Esophagus mucosa (tissue), 1 donor: ENCODE data around the gene OBI1. TPM values are rescaled to one million over a fixed set of nuclear protein-coding genes. Genes with fewer than 3 reads are reported as not detected.

ENCODE experiments used
- ATAC-seq: fragments of 200-7000 bp; cut with Tn5 transposase; one replicate; pipeline ENCODE4 v1.9.1; 2020
- total RNA-seq: library from RNA; stranded (reverse); gene quantifications from one replicate; pipeline ENCODE4 v1.2.4, GENCODE V29; 2023
- donor health status: DM: yes; HTN: yes; CAD: no.

Gene OBI1
- total RNA-seq, 1 donor from 2014 or later: 5.2 TPM

GRCh38 chr13:78572459-78572858, 86.5 kb downstream of the OBI1 start:
- no peak for ATAC-seq

GRCh38 chr13:78569029-78569428, 89.9 kb downstream of the OBI1 start:
- ATAC-seq: no peak

GRCh38 chr13:78566631-78567030, 92.3 kb downstream of the OBI1 start:
- ATAC-seq: no peak

Other genes starting within 250 kb of the OBI1 start
- 0.08 TPM for gene POU4F1, start 55.6 kb downstream of the OBI1 start, total RNA-seq